GM12873 (cell line): Measurements from ENCODE around the gene STXBP6.

Source experiments
- CTCF ChIP-seq: IDR thresholded peaks from 2 replicates; pipeline ENCODE4 v1.5.1; 2012; ENCODE audit warnings: low read depth, mild to moderate bottlenecking, moderate library complexity, low read length, control low read depth; ENCODE audit not compliant: insufficient read depth; ENCODE audit errors: missing control alignments

STXBP6 gene

GRCh38 chr14:24924544-24924943, 125.4 kb downstream of the STXBP6 start:
- TF ChIP-seq CTCF = no peak

- no peak for TF ChIP-seq CTCF
Observed at GRCh38 chr14:24921903-24922302, 128.0 kb downstream of the STXBP6 start.

GRCh38 chr14:24920265-24921075, 129.5 kb downstream of the STXBP6 start:
- no peak for TF ChIP-seq CTCF

- TF ChIP-seq CTCF = no peak
Observed at GRCh38 chr14:24918822-24919221, 131.1 kb downstream of the STXBP6 start.

GRCh38 chr14:24915958-24916595, 133.9 kb downstream of the STXBP6 start:
- no peak for TF ChIP-seq CTCF

GRCh38 chr14:24915403-24915921, 134.5 kb downstream of the STXBP6 start:
- TF ChIP-seq CTCF = no peak

GRCh38 chr14:24913746-24914145, 136.2 kb downstream of the STXBP6 start:
- TF ChIP-seq CTCF = no peak
